Heart right ventricle (tissue), 16 donors: Measurements from ENCODE around the gene MYO6. TPM values are rescaled to one million over a fixed set of nuclear protein-coding genes. Genes with fewer than 3 reads are reported as not detected.

Source experiments
- ATAC-seq, 8 donors: fragments of 200-7000 bp; cut with Tn5 transposase; one replicate each; pipeline ENCODE4 v1.9.1; 2020; ENCODE audit warnings: mild to moderate bottlenecking in 8 of 8, moderate library complexity in 8 of 8, moderate number of reproducible peaks in 1 of 8
- DNase-seq, 2 donors: peaks; one replicate each; pipeline ENCODE4 v3.0.0-alpha.2; 2020
- H3K27ac ChIP-seq, 10 donors: fragments of 200-600 bp; sonication (generic) in 2 of 10; one replicate each; pipeline versions ENCODE4 v1.5.0 to v1.8.0; 2020 to 2022; ENCODE audit warnings: mild to moderate bottlenecking in 3 of 10
- H3K27me3 ChIP-seq, 7 donors: fragments of 200-600 bp; one replicate each; pipeline ENCODE4 v1.8.0; 2021 to 2022; ENCODE audit warnings: mild to moderate bottlenecking in 2 of 7
- H3K36me3 ChIP-seq, 9 donors: fragments of 200-600 bp; sonication (generic) in 1 of 9; one replicate each; pipeline versions ENCODE4 v1.5.0 to v1.8.0; 2020 to 2022; ENCODE audit warnings: mild to moderate bottlenecking in 2 of 9
- H3K4me1 ChIP-seq, 9 donors: fragments of 200-600 bp; sonication (generic) in 1 of 9; one replicate each; pipeline versions ENCODE4 v1.5.0 to v1.8.0; 2020 to 2022; ENCODE audit warnings: mild to moderate bottlenecking in 4 of 9
- H3K4me3 ChIP-seq, 10 donors: fragments of 200-600 bp; sonication (generic) in 2 of 10; one replicate each; pipeline versions ENCODE4 v1.5.0 to v1.8.0; 2020 to 2022; ENCODE audit warnings: mild to moderate bottlenecking in 7 of 10, moderate library complexity in 2 of 10
- H3K9me3 ChIP-seq, 11 donors: fragments of 200-600 bp in 10 of 11; sonication (generic) in 2 of 11; one replicate each; pipeline versions ENCODE4 v1.5.0 to v1.8.0; 2013 to 2022; ENCODE audit warnings: mild to moderate bottlenecking in 2 of 11, control low read depth in 1 of 11, moderate library complexity in 1 of 11
- WGBS, 2 donors: extraction: QIAGEN DNeasy Blood & Tissue Kit; methylation state at CpG; one replicate each; pipeline ENCODE4 v1.1.7; 2013; ENCODE audit warnings: inconsistent platforms in 1 of 2; 5-methylcytosine and 5-hydroxymethylcytosine counted together
- intact Hi-C, 10 donors: fragments of 100-400 bp; cut with DNase I; formaldehyde crosslinking; loops; one replicate each; pipeline versions ENCODE4 v1.11.1 to v1.14.2; 2022
- polyA plus RNA-seq, 2 donors: library from polyadenylated mRNA; stranded (reverse); fragments of 200-250 nt; gene quantifications; one replicate each; pipeline ENCODE4 v1.2.3, GENCODE V29; 2013
- total RNA-seq, 10 donors: library from RNA; stranded (reverse); fragmentation: NEBNext Ultra II Directional in 3 of 10; extraction: Animal tissue kit (Norgen Biotek cat#: 25700) in 3 of 10; gene quantifications; one replicate each; pipeline versions ENCODE4 v1.2.1 to v1.2.4, GENCODE V29; 2021 to 2023
- TF ChIP-seq, protein P1 (sequence below), 9 donors: fragments of 200-600 bp; sonication (generic) in 2 of 9; IDR thresholded peaks; one replicate each; pipeline versions ENCODE4 v1.5.0 to v1.8.0; 2021 to 2022; ENCODE audit warnings: antibody characterized with exemption in 9 of 9, mild to moderate bottlenecking in 5 of 9, moderate library complexity in 1 of 9
- donor health status: Arrhythmogenic right ventricular cardiomyopathy.
- donor health status: ischemic (EF 13 %, LVEDD 7.1; RV severe dilation, severe dysfunction).
- donor health status: healthy with polysubstance abuse.
- donor health status: DM: no; HTN: yes; CAD: no.
- donor health status: DM: no; HTN: no; CAD: no.
- donor health status: ischemic (EF 25% LVEDD 6.9; RV normal size, moderate dysfunction).
- donor health status: ischemic (EF 25% LVEDD 5.7; RV mildly dilated, moderate dysfunction).
- donor health status: healthy.
- donor health status: DM: yes; HTN: yes; CAD: no.
- donor health status: Ischemic cardiomyopathy.
- donor health status: ischemic (EF 35%, LVEDD 5.7; RV mildly dilated, moderate dysfunction).
- donor health status: nonischemic (EF 11% LVEDD 7.7; RV severe dilation, severe dysfunction).
- donor health status: DM: yes; HTN: yes; CAD: no.
- donor health status: PGD.
- donor health status: ischemic (EF 29% LVEDD 5.4; RV normal size, mild dysfunction).
- donor health status: nonischemic (EF 23%, LVEDD 6.1; RV moderate dilation, normal function).

MYO6 gene
- total and polyA plus RNA-seq, 12 donors = 2.4 to 9.7 (median 5.1) TPM

DNA sequence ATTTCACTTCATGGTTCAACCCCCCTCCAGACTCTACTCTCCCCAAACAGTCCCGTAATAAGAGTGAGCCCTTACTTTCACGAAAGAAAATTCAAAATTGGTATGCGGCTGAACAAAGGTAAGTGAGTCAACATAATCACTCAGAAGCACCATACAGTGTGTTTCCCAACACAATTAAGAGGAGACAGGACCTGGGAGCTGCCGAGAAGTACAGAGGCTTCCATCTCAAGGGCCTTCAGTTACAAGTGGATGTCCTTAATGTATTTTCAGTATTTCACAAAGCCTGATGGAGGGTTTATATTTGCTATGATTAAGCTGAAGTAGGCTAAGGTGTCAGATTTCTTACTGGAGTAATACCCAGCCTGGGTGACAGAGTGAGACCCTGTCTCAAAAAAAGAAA lies 51.1 kb downstream of the MYO6 start:
- no peaks in the 10 kb centered on the region for H3K36me3 ChIP-seq
- TF ChIP-seq, protein P1, sequence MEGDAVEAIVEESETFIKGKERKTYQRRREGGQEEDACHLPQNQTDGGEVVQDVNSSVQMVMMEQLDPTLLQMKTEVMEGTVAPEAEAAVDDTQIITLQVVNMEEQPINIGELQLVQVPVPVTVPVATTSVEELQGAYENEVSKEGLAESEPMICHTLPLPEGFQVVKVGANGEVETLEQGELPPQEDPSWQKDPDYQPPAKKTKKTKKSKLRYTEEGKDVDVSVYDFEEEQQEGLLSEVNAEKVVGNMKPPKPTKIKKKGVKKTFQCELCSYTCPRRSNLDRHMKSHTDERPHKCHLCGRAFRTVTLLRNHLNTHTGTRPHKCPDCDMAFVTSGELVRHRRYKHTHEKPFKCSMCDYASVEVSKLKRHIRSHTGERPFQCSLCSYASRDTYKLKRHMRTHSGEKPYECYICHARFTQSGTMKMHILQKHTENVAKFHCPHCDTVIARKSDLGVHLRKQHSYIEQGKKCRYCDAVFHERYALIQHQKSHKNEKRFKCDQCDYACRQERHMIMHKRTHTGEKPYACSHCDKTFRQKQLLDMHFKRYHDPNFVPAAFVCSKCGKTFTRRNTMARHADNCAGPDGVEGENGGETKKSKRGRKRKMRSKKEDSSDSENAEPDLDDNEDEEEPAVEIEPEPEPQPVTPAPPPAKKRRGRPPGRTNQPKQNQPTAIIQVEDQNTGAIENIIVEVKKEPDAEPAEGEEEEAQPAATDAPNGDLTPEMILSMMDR (IDR thresholded peaks at IDR 0.05) = no peak
- no peak for ATAC-seq
- H3K27ac ChIP-seq = no peak overlapping the region
- no peaks in the 10 kb centered on the region for H3K9me3 ChIP-seq
- intact Hi-C loops = no loop called here
- no peak overlapping the region for H3K4me3 ChIP-seq
- H3K4me1 ChIP-seq = peaks cover 0 to 2% (median 0%) of the 10 kb centered on the region in 9 donors
- no peaks in the 10 kb centered on the region for H3K27me3 ChIP-seq
- 94 to 97% methylated on average over 4 of the region's 4 CpGs for WGBS, 2 donors
- no peak for DNase-seq

DNA sequence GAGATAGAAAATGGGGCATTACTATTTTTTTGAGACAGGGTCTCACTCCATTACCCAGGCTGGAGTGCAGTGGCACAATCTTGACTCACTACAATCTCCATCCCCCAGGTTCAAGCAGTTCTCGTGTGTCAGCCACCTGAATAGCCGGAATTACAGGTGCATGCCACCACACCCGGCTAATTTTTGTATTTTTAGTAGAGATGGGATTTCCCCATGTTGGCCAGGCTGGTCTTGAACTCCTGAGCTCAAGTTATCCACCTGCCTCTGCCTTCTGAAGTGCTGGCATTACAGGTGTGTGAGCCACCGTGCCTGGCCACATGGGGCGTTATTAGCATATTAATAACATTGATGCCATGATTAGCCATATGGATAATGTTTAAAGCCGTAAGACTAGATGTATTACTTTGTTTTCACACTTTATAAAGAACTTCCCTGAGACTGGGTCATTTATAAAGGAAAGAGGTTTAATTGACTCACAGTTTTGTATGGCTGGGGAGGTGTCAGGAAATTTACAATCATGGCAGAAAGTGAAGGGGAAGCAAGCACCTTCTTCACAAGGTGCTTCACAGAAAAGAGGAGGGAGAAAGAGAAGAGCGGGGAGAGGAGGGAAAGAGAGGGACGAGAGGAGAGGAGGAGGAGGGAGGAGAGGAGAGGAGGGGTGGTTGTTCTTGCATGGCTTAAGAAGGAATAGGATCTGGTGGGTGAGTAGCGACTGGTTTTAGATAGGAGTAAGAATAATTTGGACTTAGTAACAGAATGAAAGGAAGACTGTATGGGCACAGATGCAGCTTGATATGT lies 51.9 kb downstream of the MYO6 start:
- ATAC-seq = no peak
- Histone ChIP-seq H3K27me3 (no peaks in the 10 kb centered on the region), H3K27ac (no peak overlapping the region), H3K9me3 (no peaks in the 10 kb centered on the region), H3K36me3 (no peaks in the 10 kb centered on the region), H3K4me3 (no peak overlapping the region), H3K4me1 (no peaks in the 10 kb centered on the region)
- TF ChIP-seq, protein P1 (IDR thresholded peaks at IDR 0.05) = no peak
- DNase-seq = no peak
- 91 to 95% methylated on average over 9 of the region's 9 CpGs for WGBS, 2 donors
- intact Hi-C loops = no loop called here

DNA sequence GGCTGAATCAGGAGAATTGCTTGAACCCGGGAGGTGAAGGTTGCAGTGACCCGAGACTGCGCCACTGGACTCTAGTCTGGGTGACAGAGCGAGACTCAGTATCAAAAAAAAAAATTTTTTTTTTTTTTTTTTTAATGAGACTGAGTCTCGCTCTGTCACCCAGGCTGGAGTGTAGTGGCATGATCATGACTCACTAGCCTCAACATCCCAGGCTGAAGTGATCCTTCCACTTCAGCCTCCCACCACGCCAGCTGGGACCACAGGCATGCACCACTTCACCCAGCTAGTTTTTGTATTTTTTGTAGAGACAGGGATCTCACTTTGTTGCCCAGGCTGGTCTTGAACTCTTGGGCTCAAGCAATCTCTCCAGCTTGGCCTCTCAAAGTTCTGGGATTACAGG lies 53.3 kb downstream of the MYO6 start:
- H3K4me3 ChIP-seq = no peak overlapping the region
- intact Hi-C loops = no loop called here
- H3K27me3 ChIP-seq = no peaks in the 10 kb centered on the region
- H3K36me3 ChIP-seq = no peaks in the 10 kb centered on the region
- 94 to 97% methylated on average over 6 of the region's 6 CpGs for WGBS, 2 donors
- H3K27ac ChIP-seq = no peak overlapping the region
- ATAC-seq (no peak), DNase-seq (no peak)
- H3K9me3 ChIP-seq = no peaks in the 10 kb centered on the region
- H3K4me1 ChIP-seq = no peaks in the 10 kb centered on the region
- TF ChIP-seq, protein P1 (IDR thresholded peaks at IDR 0.05) = no peak

DNA sequence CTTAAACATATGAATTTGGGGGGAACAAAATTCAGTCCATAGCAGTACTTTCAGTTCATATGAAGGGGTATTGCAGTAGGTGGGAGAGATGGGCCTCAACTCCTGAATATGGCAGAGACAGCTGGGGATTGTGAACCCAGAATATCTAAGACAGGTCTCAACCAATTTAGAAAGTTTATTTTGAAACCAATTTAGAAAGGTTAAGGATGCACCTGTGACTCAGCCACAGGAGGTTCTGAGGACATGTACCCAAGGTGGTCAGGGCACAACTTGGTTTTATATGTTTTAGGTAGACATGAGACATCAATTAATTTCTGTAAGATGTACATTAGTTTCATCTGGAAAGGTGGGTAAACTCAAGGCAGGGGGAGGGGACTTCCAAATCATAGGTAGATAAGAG lies 59.5 kb downstream of the MYO6 start:
- H3K4me3 ChIP-seq = no peak overlapping the region
- TF ChIP-seq, protein P1 (IDR thresholded peaks at IDR 0.05) = no peak
- H3K27me3 ChIP-seq = no peaks in the 10 kb centered on the region
- DNase-seq (no peak), ATAC-seq (no peak)
- H3K27ac ChIP-seq = no peak overlapping the region
- H3K4me1 ChIP-seq = peaks cover 0 to 10% (median 0%) of the 10 kb centered on the region in 9 donors
- intact Hi-C loops = no loop called here
- no peaks in the 10 kb centered on the region for H3K9me3 ChIP-seq
- H3K36me3 ChIP-seq = no peaks in the 10 kb centered on the region
